Left ventricle myocardium inferior (tissue), 1 donor: ENCODE data around the gene ATXN7. TPM values are rescaled to one million over a fixed set of nuclear protein-coding genes. Genes with fewer than 3 reads are reported as not detected.

ENCODE experiments used
- DNase-seq: peaks from one replicate; pipeline ENCODE4 v3.0.0-alpha.2; 2020
- H3K27ac ChIP-seq: fragments of 200-600 bp; replicated peaks from 2 replicates; pipeline ENCODE4 v1.8.0; 2021
- H3K27me3 ChIP-seq: fragments of 200-600 bp; 2 replicates; pipeline ENCODE4 v1.8.0; 2021; ENCODE audit warnings: low read depth
- H3K36me3 ChIP-seq: fragments of 200-600 bp; 2 replicates; pipeline ENCODE4 v1.8.0; 2021
- H3K4me1 ChIP-seq: fragments of 200-600 bp; 2 replicates; pipeline ENCODE4 v1.8.0; 2021
- H3K4me3 ChIP-seq: fragments of 200-600 bp; 2 replicates; pipeline ENCODE4 v1.8.0; 2021; ENCODE audit warnings: mild to moderate bottlenecking, moderate library complexity
- H3K9me3 ChIP-seq: fragments of 200-600 bp; replicated peaks from 2 replicates; pipeline ENCODE4 v1.8.0; 2021
- CTCF ChIP-seq: fragments of 200-600 bp; IDR thresholded peaks from 2 replicates; pipeline ENCODE4 v1.8.0; 2021; ENCODE audit warnings: antibody characterized with exemption, mild to moderate bottlenecking, borderline replicate concordance
- intact Hi-C: fragments of 100-400 bp; cut with micrococcal nuclease; formaldehyde crosslinking; loops from one replicate; pipeline ENCODE4 v1.11.0; 2022
- total RNA-seq: library from RNA; stranded (reverse); fragmentation: NEBNext Ultra II Directional; extraction: Animal tissue kit (Norgen Biotek cat#: 25700); gene quantifications from one replicate; pipeline ENCODE4 v1.2.1, GENCODE V29; 2021
- donor health status: DM: no; HTN: yes; CAD: no; lungs with severe emphysema.

Gene ATXN7
- total RNA-seq, 1 donor from 2014 or later: 12.1 TPM

GRCh38 chr3:63976872-63977200, 113.2 kb downstream of the ATXN7 start:
- peak overlapping the region; percentile 66 for H3K27ac ChIP-seq
- H3K36me3 ChIP-seq: peaks cover 21% of the 10 kb centered on the region
- no peak overlapping the region for H3K4me3 ChIP-seq
- intact Hi-C loops: no loop called here
- H3K4me1 ChIP-seq: peaks cover 42% of the 10 kb centered on the region
- H3K9me3 ChIP-seq: no peaks in the 10 kb centered on the region
- DNase-seq: no peak
- no peak for TF ChIP-seq CTCF
- H3K27me3 ChIP-seq: no peaks in the 10 kb centered on the region

- peaks cover 33% of the 10 kb centered on the region for H3K4me1 ChIP-seq
- H3K27ac ChIP-seq: peak overlapping the region; percentile 66
Observed at GRCh38 chr3:63977893-63978292, 114.2 kb downstream of the ATXN7 start.

GRCh38 chr3:63979093-63979885, 115.6 kb downstream of the ATXN7 start:
- H3K27me3 ChIP-seq: no peaks in the 10 kb centered on the region
- DNase-seq: no peak
- TF ChIP-seq CTCF: no peak
- no peaks in the 10 kb centered on the region for H3K9me3 ChIP-seq
- H3K27ac ChIP-seq: peak overlapping the region; percentile 2
- H3K36me3 ChIP-seq: peaks cover 43% of the 10 kb centered on the region
- H3K4me1 ChIP-seq: peaks cover 31% of the 10 kb centered on the region
- intact Hi-C loops: no loop called here
- H3K4me3 ChIP-seq: no peak overlapping the region

More at GRCh38 chr3:63977893-63978292, 114.2 kb downstream of the ATXN7 start:
- Histone ChIP-seq H3K4me3 (no peak overlapping the region), H3K36me3 (peaks cover 29% of the 10 kb centered on the region), H3K27me3 (no peaks in the 10 kb centered on the region), H3K9me3 (no peaks in the 10 kb centered on the region)
- TF ChIP-seq CTCF: no peak
- intact Hi-C loops: no loop called here
- no peak for DNase-seq

- Histone ChIP-seq H3K4me1 (peaks cover 31% of the 10 kb centered on the region), H3K27ac (peak overlapping the region; percentile 2), H3K4me3 (no peak overlapping the region), H3K27me3 (no peaks in the 10 kb centered on the region), H3K36me3 (peaks cover 49% of the 10 kb centered on the region), H3K9me3 (no peaks in the 10 kb centered on the region)
- DNase-seq: no peak
- TF ChIP-seq CTCF: no peak
- intact Hi-C loops: no loop called here
Observed at GRCh38 chr3:63980019-63980418, 116.4 kb downstream of the ATXN7 start.

- H3K4me3 ChIP-seq: no peak overlapping the region
- intact Hi-C loops: no loop called here
- no peaks in the 10 kb centered on the region for H3K27me3 ChIP-seq
- no peak overlapping the region for H3K27ac ChIP-seq
- no peak for TF ChIP-seq CTCF
- no peak for DNase-seq
- H3K36me3 ChIP-seq: peaks cover 54% of the 10 kb centered on the region
- H3K9me3 ChIP-seq: no peaks in the 10 kb centered on the region
- H3K4me1 ChIP-seq: peaks cover 21% of the 10 kb centered on the region
Observed at GRCh38 chr3:63980830-63981498, 117.3 kb downstream of the ATXN7 start.
